Measurements from ENCODE around the gene IQGAP2. TPM values are rescaled to one million over a fixed set of nuclear protein-coding genes. Genes with fewer than 3 reads are reported as not detected.
A peak's percentile ranks its signal among the peaks of the same experiment; 100 is the strongest.

The IQGAP2 gene
- total and polyA plus RNA-seq, 9 of the 15 experiments (the other 6 are each of a cell fraction or from before 2014, with no cell fraction given) = 8.7 to 23.2 (median 17.4) TPM

DNA sequence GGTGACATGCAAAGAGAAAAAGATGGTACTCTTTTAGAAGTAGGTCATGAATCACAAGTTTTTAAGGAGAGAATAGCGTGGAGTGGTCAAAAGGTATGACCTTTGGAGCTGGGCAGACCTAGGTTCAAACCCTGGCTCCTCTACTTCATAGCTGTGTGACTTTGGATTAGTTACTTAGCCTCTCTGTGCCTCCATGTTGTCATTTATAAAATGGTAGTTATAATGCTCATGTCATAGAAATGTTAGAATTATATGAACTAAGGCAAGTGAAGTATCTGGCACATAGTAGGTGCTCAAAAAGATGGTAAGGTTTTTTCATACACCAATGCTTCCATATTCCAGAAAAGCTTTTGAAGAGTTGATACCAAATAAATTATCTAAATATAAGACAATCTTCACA lies 320.2 kb downstream of the IQGAP2 start:
- ChIA-PET POLR2A (no interaction called here), CTCF (ENCODE audit: low intra/inter-chr PET ratio) (no interaction called here)
- H3K27ac ChIP-seq (ENCODE audit: extremely low read depth, low read depth, low read length) = no peak overlapping the region
- no peak for ATAC-seq
- TF ChIP-seq HDAC2 (IDR thresholded peaks at IDR 0.05) (peak; percentile 53; the same call in 1 of the 2 replicates), GABPA (tag; conservative IDR thresholded peaks at IDR 0.05; ENCODE audit: low read depth) (no peak), KDM1A (IDR thresholded peaks at IDR 0.05) (0 out of 4 replicates have a peak, but pooled peaks of 1 of the 2 experiments have one; percentile 11), ADNP (tag; IDR thresholded peaks at IDR 0.05) (peak; percentile 65; the same call in 1 of the 2 replicates), RBM25 (IDR thresholded peaks at IDR 0.05; ENCODE audit: low read depth, low read length, severe bottlenecking) (peak; percentile 98), CHD4 (IDR thresholded peaks at IDR 0.05; ENCODE audit: insufficient read depth, insufficient replicate concordance, low read depth, low read length, poor library complexity, severe bottlenecking) (peak; percentile 42), BCOR (IDR thresholded peaks at IDR 0.05) (peak; percentile 78), ZFP36 (IDR thresholded peaks at IDR 0.05; ENCODE audit: low read depth, low read length, partially characterized antibody) (peak; percentile 79), ZKSCAN1 (IDR thresholded peaks at IDR 0.05; ENCODE audit: low read depth, low read length) (peak; percentile 73; the same call in 1 of the 2 replicates), ZNF436 (CRISPR knock-in tag; IDR thresholded peaks at IDR 0.05) (no peak)
- TF ChIP-seq, protein P1, sequence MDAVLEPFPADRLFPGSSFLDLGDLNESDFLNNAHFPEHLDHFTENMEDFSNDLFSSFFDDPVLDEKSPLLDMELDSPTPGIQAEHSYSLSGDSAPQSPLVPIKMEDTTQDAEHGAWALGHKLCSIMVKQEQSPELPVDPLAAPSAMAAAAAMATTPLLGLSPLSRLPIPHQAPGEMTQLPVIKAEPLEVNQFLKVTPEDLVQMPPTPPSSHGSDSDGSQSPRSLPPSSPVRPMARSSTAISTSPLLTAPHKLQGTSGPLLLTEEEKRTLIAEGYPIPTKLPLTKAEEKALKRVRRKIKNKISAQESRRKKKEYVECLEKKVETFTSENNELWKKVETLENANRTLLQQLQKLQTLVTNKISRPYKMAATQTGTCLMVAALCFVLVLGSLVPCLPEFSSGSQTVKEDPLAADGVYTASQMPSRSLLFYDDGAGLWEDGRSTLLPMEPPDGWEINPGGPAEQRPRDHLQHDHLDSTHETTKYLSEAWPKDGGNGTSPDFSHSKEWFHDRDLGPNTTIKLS (IDR thresholded peaks at IDR 0.05; ENCODE audit: borderline replicate concordance, low read depth) = no peak
- TF ChIP-seq, protein P2, sequence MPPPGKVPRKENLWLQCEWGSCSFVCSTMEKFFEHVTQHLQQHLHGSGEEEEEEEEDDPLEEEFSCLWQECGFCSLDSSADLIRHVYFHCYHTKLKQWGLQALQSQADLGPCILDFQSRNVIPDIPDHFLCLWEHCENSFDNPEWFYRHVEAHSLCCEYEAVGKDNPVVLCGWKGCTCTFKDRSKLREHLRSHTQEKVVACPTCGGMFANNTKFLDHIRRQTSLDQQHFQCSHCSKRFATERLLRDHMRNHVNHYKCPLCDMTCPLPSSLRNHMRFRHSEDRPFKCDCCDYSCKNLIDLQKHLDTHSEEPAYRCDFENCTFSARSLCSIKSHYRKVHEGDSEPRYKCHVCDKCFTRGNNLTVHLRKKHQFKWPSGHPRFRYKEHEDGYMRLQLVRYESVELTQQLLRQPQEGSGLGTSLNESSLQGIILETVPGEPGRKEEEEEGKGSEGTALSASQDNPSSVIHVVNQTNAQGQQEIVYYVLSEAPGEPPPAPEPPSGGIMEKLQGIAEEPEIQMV (tag; conservative IDR thresholded peaks at IDR 0.05; ENCODE audit: low read depth) = no peak
- TF ChIP-seq, protein P3, sequence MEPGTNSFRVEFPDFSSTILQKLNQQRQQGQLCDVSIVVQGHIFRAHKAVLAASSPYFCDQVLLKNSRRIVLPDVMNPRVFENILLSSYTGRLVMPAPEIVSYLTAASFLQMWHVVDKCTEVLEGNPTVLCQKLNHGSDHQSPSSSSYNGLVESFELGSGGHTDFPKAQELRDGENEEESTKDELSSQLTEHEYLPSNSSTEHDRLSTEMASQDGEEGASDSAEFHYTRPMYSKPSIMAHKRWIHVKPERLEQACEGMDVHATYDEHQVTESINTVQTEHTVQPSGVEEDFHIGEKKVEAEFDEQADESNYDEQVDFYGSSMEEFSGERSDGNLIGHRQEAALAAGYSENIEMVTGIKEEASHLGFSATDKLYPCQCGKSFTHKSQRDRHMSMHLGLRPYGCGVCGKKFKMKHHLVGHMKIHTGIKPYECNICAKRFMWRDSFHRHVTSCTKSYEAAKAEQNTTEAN (CRISPR knock-in tag; IDR thresholded peaks at IDR 0.05) = no peak
- TF ChIP-seq, protein P4, sequence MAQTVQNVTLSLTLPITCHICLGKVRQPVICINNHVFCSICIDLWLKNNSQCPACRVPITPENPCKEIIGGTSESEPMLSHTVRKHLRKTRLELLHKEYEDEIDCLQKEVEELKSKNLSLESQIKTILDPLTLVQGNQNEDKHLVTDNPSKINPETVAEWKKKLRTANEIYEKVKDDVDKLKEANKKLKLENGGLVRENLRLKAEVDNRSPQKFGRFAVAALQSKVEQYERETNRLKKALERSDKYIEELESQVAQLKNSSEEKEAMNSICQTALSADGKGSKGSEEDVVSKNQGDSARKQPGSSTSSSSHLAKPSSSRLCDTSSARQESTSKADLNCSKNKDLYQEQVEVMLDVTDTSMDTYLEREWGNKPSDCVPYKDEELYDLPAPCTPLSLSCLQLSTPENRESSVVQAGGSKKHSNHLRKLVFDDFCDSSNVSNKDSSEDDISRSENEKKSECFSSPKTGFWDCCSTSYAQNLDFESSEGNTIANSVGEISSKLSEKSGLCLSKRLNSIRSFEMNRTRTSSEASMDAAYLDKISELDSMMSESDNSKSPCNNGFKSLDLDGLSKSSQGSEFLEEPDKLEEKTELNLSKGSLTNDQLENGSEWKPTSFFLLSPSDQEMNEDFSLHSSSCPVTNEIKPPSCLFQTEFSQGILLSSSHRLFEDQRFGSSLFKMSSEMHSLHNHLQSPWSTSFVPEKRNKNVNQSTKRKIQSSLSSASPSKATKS (CRISPR knock-in tag; IDR thresholded peaks at IDR 0.05) = no peak
- TF ChIP-seq, protein P5, sequence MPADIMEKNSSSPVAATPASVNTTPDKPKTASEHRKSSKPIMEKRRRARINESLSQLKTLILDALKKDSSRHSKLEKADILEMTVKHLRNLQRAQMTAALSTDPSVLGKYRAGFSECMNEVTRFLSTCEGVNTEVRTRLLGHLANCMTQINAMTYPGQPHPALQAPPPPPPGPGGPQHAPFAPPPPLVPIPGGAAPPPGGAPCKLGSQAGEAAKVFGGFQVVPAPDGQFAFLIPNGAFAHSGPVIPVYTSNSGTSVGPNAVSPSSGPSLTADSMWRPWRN (IDR thresholded peaks at IDR 0.05; ENCODE audit: low read depth) = no peak
- H2AFZ ChIP-seq (ENCODE audit: low read depth, low read length) = no peak overlapping the region
- no peak overlapping the region for H3K4me3 ChIP-seq
- no peaks in the 10 kb centered on the region; the same call in 1 of the 2 replicates for H3K9me3 ChIP-seq (replicated peaks; ENCODE audit: control insufficient read depth, insufficient read depth, low read depth, low read length)
- DNase-seq (ENCODE audit: extremely low read depth in 1 of 4, low spot score in 3 of 4) = no peak
- no peaks in the 10 kb centered on the region for H3K27me3 ChIP-seq (ENCODE audit: control insufficient read depth in 2 of 2, insufficient read depth in 2 of 2, low read length in 2 of 2)
- no peaks in the 10 kb centered on the region for H3K9me1 ChIP-seq (ENCODE audit: control insufficient read depth, insufficient read depth, low read length)
- no peak overlapping the region for H3K9ac ChIP-seq (ENCODE audit: insufficient read depth in 1 of 2, low read depth in 2 of 2, low read length in 2 of 2)
- BruUV-seq (replicated peaks) = no TSS peak
- in situ Hi-C loops (cut with MboI) (no loop called here), intact Hi-C loops (cut with micrococcal nuclease) (no loop called here)
- peak; percentile 15 for FAIRE-seq
- H3K79me2 ChIP-seq (ENCODE audit: control insufficient read depth, insufficient read depth, low read length) = peaks cover 42% of the 10 kb centered on the region
- WGBS (ENCODE audit: insufficient coverage, low coverage, missing lambda C conversion rate) = 63% methylated on average over 1 of the region's 1 CpG
- H3K4me1 ChIP-seq (replicated peaks in 1 of 2; ENCODE audit: control insufficient read depth in 2 of 2, insufficient read depth in 2 of 2, low read length in 2 of 2) = peaks cover 0 to 11% of the 10 kb centered on the region in 2 experiments; a peak in 3 of 5 replicates
- H4K20me1 ChIP-seq (replicated peaks; ENCODE audit: control insufficient read depth, insufficient read depth, low read length) = no peaks in the 10 kb centered on the region
- 0 out of 3 replicates have a peak, but pooled peaks cover 4% of the 10 kb centered on the region for H3K36me3 ChIP-seq (ENCODE audit: control insufficient read depth, insufficient read depth, low read length)
- no peak overlapping the region for H3K4me2 ChIP-seq (ENCODE audit: insufficient read depth, low read length)
